Stimulated activated CD8-positive, alpha-beta memory T cell treated with anti-CD3 and anti-CD28 coated beads, Interleukin-15, amount 100 ng/mL, for 48 hours (primary cell): ENCODE results near the gene SORCS3.

Experiments
- DNase-seq, 2 donors: peaks; one replicate each; pipeline ENCODE4 v3.0.0-alpha.2; 2020; ENCODE audit warnings: low read depth in 2 of 2

Gene SORCS3

DNA sequence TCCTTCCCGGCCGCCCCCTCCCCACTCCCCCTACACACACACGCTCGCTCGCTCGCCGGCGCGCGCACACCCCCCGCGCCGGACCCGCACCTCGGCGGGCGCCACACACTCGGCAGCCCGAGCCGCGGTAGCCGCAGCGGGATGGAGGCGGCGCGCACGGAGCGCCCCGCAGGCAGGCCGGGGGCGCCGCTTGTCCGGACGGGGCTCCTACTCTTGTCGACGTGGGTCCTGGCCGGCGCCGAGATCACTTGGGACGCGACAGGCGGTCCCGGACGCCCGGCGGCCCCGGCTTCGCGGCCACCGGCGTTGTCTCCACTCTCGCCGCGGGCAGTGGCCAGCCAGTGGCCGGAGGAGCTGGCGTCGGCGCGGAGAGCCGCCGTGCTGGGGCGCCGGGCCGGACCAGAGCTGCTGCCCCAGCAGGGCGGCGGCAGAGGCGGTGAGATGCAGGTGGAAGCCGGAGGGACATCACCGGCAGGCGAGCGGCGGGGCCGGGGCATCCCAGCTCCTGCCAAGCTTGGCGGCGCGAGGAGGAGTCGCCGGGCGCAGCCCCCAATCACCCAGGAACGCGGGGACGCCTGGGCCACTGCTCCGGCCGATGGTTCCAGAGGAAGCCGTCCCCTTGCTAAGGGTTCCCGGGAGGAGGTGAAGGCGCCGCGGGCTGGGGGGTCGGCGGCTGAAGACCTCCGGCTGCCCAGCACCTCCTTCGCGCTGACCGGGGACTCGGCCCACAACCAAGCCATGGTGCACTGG lies at the start of gene SORCS3:
SORCS3 (plus strand) TSS at position 104 of the 750 bp plus-strand sequence.
- no peak for DNase-seq

DNA sequence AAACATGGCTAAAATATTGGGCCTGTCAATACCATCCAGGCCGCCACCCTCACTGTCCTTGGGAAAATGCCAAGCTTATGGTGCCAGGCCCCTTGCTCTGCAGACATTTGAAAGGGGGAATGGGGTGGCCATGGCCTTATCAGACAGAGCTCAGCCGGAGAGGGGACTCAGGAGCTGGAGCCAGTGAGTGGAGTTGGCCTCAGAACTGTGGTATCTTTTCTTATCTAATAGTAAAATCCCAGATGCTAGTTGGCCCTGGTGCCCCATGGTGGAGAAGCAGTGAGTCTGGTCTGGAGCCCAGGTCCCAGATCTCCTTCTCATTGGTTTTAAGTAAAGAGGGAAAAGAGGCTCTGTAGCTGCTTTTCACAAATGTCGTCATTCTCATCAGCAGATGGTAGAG lies 49.6 kb upstream of the SORCS3 start:
- no peak for DNase-seq

DNA sequence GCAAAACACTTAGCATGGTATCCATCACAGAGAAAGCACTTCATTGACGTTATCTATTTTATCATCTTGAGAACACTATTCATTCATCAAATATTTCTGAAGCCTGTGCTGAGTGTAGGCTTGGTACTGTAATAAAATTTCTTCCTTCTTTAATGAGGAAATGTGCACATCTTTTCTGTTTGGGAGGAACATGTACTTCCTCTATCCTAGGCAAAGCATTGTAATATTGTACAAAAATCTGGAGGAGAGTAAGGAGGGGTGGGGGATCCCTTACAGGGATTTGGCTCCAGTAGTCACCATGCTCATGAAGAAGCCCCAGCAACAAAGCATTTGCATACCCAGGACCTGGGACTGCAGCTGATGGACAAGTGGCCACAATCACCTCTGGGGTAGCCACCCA lies 39.9 kb upstream of the SORCS3 start:
- no peak for DNase-seq

DNA sequence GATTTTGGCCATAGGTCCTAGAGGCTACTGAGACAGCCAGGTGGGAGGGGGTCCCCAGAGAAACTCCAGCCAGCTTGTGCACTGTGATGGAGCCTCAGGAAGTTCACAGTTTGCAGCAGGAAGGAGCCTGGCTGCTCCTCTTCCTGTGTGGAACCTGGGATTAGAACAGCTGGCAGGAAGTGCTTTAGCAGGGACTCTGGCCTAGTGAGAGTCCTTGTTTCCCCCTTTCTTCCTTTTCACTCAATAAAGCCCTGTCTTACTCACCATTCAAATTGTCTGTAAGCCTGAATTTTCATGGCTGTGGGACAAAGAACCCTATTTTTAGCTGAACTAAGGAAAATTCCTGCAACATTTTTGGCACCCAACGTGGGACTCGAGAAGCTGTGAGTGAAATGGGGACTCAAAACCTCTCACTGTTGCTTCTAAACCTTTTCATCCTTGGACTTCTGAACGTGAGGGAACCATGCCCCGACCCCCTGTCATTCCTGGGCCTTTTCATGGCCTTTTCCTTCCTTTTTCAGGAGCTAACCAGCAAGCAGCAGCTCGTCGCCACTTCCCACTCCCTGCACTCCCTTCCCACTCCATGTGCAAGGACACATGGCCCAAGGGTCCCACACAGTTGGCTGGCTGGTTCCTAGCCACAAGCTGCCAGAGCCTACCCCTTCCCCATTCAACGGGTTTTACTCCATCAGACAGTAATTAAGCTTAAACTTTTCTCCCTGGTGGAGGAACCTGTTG lies 32.8 kb upstream of the SORCS3 start:
- no peak for DNase-seq

DNA sequence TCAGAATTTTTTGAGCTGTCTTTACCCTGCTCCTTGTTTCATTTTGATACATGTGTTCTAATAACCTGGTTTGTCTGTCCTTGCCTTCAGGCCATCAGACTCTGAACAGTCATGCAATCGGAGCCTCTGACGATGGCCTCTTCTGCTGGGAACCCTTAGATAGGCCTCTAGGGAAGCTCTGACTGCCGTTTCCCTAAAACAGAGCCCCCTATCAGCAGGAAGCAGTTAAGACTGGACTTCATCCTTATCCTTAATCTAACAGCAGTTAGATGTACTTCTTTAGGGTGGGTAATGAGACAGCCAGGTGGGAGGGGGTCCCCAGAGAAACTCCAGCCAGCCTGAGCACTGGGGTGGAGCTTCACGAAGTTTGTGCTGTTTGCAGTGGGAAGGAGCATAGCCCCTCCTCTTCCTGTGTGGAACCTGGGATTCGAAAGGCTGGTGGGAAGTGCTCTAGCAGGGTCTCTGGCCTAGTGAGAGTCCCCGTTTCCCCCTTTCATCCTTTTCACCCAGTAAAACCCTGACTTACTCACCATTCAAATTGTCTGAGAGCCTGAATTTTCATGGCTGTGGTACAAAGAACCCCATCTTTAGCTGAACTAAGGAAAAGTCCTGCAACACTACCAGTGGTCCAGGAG lies 28.4 kb upstream of the SORCS3 start:
- no peak for DNase-seq

DNA sequence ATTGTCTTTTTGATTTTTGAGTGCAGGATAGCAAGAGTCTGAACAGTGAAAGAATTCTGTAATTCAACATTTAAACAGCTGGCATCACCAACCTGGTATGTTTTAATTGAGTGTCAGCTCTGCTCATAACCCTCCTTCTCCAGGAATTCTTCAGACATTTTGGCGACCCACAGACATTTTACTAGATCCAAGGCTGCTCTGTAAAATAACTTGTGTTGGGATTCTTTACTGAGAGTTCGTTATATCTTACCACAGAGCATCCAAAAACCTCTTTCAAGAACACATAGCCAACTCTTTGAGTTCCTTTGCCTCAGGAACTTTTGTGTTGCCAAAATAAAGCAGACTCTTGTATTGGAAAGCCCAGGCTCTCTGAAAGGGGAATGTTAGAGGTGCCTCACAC lies 27.7 kb upstream of the SORCS3 start:
- no peak for DNase-seq

DNA sequence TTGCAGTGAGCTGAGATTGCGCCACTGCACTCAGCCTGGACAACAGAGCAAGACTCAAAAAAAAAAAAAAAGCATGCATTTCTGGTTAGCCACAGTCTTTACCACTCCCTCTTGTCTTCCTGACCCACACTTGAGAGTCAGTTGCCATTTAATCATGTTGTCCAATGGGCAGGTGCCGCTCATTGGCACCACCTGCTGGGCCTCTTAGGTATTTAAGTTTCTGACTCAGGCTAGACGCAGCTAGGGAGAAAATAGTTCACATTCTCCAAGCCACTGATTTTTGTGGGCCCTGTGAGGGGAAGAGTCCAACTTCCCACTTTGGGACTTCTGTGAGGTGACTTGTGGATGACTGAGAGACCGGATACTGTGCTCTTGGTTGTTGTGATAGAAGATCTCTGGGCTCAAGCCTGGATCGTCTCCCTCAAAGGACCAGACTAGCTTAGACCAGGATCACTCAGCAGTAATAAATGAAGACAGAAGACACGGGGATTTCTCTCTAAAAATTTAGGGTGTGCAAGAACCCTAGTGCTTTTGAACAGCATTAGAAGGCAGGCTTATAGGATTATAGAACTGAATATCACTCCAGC lies 26.8 kb upstream of the SORCS3 start:
- DNase-seq = no peak

DNA sequence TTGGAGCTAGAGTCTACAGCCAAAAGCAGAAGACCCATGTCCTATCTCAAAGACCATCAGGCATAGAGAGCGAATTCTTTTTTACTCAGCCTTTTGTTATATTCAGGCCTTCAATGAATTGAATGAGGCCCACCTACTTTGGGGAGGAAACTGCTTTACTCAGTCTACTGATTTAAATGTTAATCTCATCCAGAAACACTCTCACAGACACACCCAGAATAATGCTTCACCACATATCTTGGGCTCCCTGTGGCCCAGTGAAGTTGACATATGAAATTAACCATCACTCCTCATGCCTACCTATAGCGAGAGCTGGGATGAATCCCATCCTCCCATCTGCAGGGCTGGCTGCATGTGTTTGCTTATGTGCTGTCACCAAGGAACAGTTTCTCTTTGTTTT lies 26.0 kb upstream of the SORCS3 start:
- DNase-seq = no peak

DNA sequence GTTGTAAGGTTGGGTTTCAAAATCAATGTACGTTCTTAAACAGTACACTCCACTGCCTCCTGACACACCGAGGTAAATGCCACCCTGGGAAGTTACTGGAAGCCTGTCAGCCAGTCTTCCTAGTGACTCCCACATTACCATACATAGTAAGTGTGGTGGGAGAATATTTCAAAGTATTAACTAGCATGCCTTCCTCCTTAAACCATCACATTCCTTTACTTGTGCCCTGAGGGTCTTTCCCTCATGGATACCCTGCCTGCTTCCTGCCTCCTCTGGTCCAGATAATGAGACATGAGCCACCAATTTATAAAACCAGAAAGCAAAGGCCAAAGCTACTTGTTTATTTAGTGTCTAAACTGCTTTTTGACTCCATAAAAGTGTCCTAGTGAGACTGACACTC lies 23.3 kb upstream of the SORCS3 start:
- no peak for DNase-seq

DNA sequence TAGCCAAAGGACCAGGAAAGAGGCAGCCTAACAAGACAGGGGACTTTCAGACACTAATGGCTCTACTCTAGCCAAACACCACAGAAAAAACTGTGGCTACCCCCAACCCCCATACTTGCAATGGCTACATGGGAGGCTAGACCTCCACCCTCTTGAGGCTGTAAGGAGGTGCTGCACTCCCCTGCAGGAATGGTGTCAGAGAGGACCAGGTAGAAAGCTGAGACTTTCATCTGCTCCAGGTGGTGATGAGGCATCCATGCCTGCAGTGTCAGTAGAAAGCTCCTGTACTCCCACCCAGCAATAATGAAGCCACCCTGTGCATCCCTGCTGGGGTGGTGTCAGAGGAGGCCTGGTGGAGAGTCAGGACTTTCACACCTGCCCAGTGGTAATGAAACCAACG lies 18.9 kb upstream of the SORCS3 start:
- no peak for DNase-seq

DNA sequence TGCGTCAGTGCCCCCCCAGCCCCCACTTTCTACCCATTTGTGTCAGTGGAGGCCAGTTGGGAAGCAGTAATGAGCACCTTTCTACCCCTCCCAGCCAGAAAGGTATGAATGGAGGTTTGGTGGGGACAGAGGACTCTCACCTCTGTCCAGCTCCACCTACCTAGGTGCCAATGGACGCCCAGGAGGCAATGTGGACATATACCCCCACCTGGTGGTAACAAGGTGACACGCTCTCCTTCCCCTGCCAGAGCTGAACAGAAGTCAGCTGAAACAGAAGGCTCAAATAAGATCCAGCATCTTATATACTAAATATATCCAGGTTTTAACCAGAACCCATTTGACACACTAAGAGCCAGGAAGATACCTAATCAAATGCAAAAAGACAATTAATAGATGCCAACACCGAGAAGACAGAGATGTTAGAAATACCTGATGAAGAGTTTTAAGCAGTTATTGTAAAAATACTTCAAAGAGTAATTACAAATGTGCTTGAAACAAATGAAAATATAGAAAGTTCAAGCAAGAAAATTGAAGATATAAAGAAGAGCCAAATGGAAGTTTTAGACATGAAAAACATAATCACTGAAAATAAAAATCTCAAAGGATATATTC lies 18.4 kb upstream of the SORCS3 start:
- no peak for DNase-seq

DNA sequence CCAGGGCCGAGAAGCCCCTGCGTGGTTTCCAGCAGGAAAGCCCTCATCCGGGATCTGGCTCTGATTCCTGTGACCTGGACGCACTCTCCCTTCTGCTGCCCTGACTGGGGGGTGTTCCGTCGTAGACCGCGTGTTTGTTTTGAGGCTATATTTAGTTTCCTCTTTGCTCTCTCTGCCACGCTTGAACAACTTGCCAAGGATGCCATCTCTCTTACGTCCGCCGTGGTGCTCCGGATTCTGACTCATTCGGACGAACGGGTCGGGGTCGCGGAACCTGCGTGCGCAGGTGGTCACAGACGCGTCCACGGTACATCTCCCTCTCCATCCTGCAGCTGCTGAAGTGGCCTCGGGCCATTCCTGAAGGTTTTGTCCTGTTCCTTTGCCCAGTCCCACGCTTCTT lies 10.4 kb upstream of the SORCS3 start:
- DNase-seq = no peak

DNA sequence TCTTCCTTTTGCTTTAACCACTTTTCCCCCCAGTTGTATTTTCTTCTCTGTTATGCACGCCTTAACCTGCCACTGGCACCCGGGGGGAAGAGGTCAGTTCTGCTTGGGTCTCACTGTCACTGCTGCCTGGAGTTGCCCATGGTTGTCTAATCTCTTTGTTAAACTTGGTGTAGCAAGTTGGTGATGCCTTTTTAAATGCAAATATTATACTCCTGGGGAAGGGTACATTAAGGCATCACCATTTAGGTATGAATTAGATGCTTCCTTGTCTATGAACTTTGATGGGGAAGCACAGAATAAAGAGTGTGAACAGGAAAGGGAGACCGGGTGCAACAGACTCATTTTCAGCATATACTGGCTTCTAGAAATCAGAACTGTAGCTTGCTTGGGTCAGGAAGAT lies 9.1 kb upstream of the SORCS3 start:
- DNase-seq = no peak

DNA sequence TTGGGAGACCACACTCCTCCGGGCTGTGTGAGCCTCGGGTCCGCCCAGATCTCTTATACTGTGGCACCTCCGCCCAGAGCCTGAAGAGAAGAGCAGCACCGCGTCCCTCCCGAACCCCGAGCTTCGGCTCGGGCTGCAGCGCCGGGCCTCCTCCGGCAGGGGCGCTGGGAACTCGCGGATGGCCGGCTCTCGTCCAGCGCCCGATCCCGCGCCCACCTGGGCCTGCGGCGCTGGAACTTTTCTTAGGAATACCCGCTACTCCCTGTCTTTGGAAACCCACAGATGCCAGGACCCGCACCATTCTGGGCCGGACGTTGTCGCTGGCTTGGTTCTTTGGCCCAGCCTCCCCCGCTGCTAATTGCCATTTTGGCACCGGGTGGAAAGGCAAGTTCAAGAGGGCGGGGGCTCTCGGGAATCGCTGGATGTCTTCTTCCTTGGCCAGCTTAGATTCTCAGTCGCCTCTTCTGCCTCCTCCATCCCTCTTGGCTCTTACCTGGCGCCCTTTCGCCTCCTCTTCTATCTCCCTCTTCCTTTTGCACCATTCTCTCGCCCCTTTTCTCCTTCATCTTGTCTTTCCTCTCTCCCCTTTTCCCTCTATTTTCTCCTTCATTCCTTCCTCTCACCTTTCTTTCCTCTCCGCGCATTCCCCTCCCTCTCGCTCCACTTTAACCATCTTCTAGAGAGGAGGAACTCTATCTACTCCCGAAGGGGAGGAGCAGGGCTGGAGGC lies 2.1 kb upstream of the SORCS3 start:
- no peak for DNase-seq

DNA sequence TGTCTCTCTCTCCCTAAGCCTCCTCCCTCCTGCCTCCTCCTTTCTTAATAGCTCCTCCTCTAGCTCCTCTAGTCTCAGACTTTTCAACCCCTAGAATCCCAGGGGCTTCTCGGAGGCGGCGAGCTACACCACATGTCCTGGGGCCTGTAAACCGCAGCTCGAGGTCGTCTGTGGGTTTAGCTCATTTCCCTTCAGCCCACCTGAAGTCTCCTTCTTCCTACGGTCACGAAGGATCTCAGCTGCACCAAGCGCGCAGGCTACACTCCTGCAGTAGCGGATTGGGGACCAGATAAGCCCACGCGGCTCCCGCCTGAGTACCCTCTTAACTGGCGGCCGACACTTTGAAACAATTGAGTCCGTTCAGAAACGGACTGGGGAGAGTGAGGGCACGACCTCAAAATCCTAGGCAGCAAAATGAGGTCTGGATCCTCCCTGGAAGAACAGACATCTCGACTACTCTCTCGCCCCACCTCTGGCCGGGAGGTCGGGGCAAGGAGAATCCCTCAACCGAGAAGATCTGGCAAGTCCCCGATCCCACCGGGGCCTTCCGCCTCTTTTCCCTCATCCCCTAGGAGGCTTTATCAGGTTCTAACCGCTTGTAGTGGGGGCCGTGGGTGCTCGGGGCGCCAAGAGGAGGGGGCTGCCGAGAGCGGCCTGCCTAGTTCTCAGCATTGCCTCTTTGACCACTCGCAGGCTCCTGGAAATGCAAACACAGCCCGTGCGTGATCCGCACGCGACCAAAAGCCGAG lies 1.3 kb upstream of the SORCS3 start:
- DNase-seq = no peak

DNA sequence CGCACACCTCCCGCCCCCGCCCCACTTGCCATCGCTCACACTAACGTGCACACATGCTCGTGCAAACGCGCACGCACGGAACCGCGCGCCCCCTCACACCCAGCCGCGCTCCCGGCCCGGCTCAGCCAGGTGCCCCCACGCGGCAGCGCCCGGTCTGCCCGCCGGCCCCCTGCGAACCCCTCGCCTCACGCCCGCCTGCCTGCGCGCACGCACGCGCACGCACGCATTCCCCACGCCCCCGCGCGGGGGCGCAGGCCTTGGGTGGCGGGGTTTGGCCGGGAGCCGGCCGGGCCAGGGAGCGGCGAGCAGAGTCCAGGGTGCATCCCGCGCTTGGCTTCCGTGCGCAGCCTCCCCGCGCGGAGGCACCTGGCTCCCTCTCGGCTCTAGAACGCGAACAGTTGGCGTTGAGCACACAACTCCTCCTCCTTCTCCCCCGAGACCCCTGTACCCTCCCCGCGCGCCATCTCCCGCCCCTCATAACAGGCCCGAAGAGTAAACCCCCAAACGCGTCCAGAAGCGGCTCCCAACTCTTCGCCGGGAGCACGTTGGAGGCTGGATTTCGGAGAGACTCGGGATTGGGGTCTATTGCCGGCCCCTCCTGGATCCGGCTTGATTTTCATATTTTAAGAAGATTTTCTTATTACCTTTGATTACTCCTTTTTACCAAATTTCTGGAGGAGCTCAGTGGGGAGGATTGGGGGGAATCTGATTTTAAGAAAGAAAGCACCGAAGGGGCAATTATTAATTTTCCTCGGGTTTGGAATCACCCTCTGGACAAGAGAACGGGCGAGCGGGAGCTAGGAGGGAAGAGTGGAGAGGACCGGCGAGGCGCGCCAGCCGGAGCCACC lies 527 bp upstream of the SORCS3 start:
- no peak for DNase-seq

DNA sequence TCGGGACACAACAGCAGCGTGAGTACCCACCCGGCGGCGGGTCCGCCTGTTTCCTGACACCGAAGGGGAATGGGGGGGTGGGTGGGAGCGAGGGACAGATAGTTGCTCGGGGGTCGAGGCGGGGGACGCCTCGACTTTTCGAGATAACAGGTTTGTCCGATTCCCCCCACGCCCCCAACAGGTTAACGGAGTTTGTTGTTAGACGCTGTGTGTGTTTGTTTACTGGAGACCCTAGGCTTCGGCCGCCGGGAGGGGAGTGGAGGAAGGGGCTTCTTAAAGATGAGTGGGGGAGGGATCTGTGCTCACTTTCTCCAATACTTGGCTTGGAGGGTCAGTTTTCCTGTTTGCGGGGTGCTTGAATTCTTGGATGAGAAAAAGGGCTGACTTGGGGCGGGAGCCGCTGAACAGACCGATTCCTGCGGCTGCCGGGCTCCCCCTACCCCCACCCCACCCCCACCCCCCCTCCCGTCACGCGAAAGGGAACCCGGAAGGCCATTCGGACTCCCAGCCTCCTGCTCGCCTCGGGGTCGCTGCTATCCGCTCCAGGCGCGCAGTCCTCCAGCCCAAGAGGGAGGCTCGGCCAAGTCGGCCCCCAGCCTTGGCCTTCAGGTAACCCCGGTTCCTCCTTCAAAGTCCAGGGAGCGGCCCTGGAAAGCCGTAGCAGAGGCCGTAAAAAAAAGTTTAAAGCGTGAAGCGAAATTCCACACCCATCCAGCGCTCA lies 1.0 kb downstream of the SORCS3 start:
- DNase-seq = no peak

DNA sequence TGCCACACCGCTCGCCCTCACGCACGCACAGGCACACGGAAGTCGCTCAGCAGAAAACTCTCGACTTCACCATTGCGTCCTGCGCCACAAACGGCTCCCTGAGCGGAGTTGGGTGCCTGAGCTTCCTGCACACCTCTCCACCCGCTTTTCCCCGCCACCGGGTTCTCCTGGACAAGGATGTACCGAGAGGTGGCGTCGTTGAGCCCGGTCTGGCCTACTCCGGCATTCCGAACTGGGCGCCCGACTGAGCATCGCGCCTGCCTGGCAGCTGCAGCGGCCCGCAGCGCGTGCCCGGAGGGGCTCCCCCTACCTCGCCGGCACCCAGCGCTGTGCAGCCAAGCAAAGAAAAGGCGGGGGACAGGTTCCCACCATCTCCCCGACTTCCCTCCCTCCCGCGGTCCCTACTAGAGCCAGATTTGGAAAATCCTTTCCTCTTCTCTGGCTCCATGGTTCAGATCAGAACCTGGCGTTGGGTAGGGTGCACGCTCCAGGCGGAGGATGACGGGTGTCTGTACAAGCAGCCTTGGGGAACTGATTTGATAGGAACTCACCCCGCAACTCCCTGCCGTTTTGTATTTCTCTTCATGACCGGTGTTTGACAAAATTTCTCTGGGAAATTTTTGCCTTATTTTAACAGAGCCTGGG lies 1.7 kb downstream of the SORCS3 start:
- peak in 1 of 2 donors; percentile 11 for DNase-seq

DNA sequence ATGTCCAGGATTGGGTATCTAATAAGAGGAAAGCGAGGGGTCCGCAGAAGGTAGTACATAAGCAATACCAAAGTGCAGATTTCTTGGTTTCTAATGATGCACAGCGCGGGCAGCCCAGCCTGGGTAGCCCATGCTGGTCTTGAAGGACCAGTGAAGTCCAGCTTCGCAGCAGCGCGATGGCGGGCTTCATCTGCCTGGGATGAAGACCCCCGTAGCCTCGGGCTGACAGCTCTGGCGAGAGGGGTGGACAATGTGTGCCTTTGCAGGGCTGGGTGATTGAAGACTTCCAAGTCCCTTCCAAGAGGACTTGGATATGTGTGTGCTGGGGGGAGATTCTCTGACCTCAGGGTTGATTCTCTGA lies 2.2 kb downstream of the SORCS3 start:
- no peak for DNase-seq
